ENCODE results near the gene CHRM2.

- TF ChIP-seq POLR2A (IDR thresholded peaks at IDR 0.05): no peak
- no peak for TF ChIP-seq CTCF (IDR thresholded peaks at IDR 0.05)
Measured at GRCh38 chr7:136890399-136890798, 21.9 kb downstream of the CHRM2 start.

All from uterus (tissue), 2 donors.